SH-SY5Y (cell line): Measurements from ENCODE around the gene PDXK.

Experiments
- GATA2 ChIP-seq: IDR thresholded peaks from 2 replicates; pipeline ENCODE4 v1.6.1; 2011; ENCODE audit warnings: mild to moderate bottlenecking, low read depth, low read length
- GATA3 ChIP-seq: IDR thresholded peaks from 2 replicates; pipeline ENCODE4 v1.6.1; 2011; ENCODE audit warnings: low read depth, mild to moderate bottlenecking, low read length, moderate library complexity

- no peak for TF ChIP-seq GATA2
- no peak for TF ChIP-seq GATA3
Observed at GRCh38 chr21:43767984-43768867, 49.3 kb downstream of the PDXK start.
